Fibroblast of skin of scalp (primary cell): ENCODE data around the gene TTC23. TPM values are rescaled to one million over a fixed set of nuclear protein-coding genes. Genes with fewer than 3 reads are reported as not detected.

Source experiments
- DNase-seq: peaks from one replicate; pipeline ENCODE4 v3.0.0-alpha.2; 2013
- polyA plus RNA-seq, 2 experiments: library from polyadenylated mRNA; unstranded; fragments of 120-200 nt; gene quantifications; one replicate each; pipeline ENCODE4 v1.2.1, GENCODE V29; 2013; ENCODE audit not compliant: insufficient read length in 2 of 2

The TTC23 gene, protein sequence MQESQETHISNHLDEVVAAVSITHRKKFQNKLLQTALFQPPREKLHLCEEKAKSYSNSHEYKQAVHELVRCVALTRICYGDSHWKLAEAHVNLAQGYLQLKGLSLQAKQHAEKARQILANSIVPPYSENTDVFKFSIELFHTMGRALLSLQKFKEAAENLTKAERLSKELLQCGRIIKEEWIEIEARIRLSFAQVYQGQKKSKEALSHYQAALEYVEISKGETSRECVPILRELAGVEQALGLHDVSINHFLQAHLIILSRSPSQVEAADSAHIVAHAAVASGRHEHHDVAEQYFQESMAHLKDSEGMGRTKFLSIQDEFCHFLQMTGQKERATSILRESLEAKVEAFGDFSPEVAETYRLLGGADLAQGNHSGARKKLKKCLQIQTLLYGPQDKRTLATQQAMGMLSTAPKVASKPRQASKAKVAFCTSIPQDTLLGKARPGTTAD
- 18.4 TPM for polyA plus RNA-seq (2013, experiment 1 of 2; ENCODE audit: insufficient read length)
- polyA plus RNA-seq (2013, experiment 2 of 2; ENCODE audit: insufficient read length): 17.2 TPM

GRCh38 chr15:99249270-99249841, at the start of gene TTC23:
Gene TTC23, minus strand, starts transcription at chr15:99249581. Its CDS starts 20,869 bp downstream, at chr15:99228712.
- peak; percentile 90 for DNase-seq

- DNase-seq: peak; percentile 17
Observed at GRCh38 chr15:99296386-99296785, 47.0 kb upstream of the TTC23 start.

GRCh38 chr15:99295840-99296239, 46.5 kb upstream of the TTC23 start:
- DNase-seq: no peak

DNA sequence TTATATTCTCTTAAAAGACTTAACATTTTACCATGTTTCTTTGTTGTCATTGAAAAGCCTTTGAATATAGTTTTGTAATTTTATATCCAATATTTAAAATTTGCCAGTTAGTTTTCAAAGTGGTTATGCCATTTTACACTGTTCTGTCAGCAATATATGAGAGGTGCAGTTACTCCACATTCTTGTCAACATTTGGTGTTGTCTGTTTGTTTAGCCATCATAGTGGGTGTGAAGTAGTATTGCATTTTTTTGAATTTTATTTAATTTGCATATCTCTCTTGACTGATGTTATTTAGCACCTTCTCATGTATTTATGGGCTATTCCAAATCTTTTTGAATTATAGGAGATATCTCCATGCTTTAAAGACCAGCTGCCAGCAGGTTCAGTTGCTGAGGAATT, 42.3 kb upstream of the TTC23 start:
- no peak for DNase-seq

GRCh38 chr15:99283717-99284116, 34.3 kb upstream of the TTC23 start:
- DNase-seq: no peak

DNA sequence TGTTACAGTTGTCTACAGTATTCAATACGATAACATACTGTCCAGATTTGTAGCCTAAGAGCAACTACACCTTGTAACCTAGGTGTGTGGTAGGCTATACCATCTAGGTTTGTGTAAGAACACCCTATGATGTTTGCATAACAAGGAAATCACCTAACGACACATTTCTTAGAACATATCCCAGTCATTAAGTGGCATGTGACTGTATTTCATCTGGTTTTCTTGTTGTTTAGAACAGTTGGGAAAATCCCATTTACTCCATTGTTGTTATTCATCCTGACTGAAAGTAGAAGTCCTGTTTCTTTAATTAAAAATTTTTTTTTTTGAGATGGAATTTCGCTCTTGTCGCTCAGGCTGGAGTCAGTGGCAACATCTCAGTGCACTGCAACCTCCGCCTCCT, 33.2 kb upstream of the TTC23 start:
- no peak for DNase-seq

GRCh38 chr15:99282121-99282520, 32.7 kb upstream of the TTC23 start:
- DNase-seq: no peak

DNA sequence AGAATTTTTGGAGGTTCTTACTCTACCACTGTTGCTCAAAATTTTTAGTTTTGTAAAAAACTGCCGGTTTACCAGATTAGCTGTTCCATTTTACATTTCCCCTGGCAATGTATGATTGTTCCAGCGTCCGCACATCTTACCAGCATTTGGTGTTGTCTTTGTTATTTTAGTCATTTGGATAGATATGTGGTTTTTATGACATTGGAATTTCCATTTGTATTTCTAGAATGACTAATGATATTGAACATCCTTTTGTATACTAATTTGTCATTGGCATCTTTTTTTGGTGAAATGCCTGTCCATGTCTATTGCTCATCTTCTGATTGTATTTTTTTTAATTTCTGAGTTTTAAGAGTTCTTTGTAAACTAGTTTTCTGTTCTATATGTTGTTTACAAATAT, 30.4 kb upstream of the TTC23 start:
- no peak for DNase-seq

DNA sequence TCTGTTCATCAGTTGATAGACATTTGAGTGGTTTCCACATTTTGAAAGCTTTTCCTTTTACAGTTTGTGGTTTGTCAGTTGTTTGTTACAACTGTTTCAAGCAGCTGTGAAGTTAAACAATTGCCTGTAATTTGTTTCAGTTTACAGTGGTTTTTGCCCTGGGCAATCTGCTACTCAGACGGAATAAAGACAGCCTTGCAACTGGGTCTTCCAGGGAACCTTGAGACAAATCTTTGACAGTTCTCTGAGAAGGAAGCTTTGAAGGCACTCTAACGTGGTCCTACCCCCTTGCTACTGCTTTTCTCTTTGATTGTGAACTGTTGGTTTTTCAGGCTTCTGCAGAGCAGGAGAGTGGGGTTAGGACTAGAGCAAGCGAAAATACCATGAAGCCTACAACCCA, 29.9 kb upstream of the TTC23 start:
- DNase-seq: no peak

DNA sequence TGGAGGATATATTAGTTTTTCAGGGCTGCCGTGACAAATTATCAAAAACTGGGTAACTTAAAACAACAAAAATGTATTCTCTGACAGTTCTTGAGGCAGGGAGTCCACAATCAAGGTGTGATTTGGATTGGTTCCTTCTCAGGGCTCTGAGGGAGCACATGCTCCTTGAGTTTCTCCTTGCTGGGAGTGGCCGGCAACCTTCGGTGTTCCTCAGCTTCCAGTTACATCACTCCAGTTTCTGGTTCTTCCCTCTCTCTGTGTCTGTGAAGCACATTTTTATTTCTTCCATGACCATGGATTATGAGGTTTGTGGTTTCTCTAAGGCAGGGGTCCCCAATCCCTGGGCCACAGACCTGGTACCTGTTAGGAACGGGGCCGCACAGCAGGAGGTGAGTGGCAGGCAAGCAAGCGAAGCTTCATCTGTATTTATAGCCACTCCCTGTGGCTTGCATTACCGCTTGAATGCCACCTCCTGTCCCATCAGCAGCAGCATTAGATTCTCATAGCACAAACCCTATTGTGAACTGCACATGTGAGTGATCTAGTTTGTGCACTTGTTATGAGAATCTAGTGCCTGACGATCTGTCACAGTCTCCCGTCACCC, 26.2 kb upstream of the TTC23 start:
- DNase-seq: no peak

- DNase-seq: no peak
Observed at GRCh38 chr15:99275061-99275460, 25.7 kb upstream of the TTC23 start.

GRCh38 chr15:99273801-99274200, 24.4 kb upstream of the TTC23 start:
- peak; percentile 73 for DNase-seq

- DNase-seq: no peak
Observed at GRCh38 chr15:99268431-99268830, 19.1 kb upstream of the TTC23 start.

DNA sequence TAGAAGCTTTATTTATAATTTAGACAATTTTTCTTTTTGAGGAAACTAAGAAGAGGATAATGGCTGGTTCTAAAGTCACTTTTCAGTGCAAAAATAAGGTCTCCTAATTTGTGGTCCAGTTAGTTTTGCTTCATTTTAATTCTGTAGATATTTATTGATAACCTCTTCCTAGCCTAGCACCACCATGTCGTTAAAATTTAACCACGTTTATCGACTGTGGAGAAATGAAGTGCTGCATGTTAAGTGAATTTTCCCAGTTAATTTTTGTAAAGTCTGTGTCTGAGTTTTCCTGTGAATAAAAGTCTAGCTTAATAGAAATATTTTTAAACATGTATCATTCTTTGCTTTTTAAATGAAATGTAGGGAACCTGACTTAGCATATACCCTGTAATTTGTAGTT, 18.6 kb upstream of the TTC23 start:
- DNase-seq: no peak

DNA sequence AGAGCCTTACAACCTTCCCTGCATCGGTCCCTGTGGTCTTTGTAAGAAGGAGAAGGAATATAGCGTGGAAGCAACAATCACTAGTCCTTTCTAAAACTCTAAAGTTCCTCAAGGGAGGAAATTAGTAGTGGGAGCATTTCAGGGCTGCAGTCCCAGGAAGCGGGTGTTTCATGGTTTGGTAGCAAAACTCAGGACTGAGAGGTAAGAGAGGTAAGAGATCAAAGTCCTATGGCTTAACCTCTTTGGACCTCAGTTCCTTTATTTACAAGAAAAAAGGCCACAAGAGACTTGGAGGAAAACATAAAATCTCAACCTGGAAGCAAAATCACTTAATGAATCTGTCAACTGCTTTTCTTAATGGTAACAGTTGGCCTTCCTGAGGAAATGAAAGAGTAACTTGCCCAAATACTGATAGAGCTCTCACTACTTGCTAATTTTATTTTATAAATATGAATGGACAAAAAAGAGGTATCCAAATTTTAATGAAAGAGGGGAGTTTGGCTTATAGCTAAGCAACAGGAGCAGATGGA, 16.2 kb upstream of the TTC23 start:
- DNase-seq: no peak

GRCh38 chr15:99264125-99264524, 14.7 kb upstream of the TTC23 start:
- DNase-seq: no peak

- no peak for DNase-seq
Observed at GRCh38 chr15:99257107-99257750, 7.8 kb upstream of the TTC23 start.

GRCh38 chr15:99253381-99254090, 4.2 kb upstream of the TTC23 start:
- peak; percentile 57 for DNase-seq

- no peak for DNase-seq
Observed at GRCh38 chr15:99252326-99252725, 2.9 kb upstream of the TTC23 start.

GRCh38 chr15:99250857-99251841, 1.8 kb upstream of the TTC23 start, which contains the start of gene LRRC28:
Gene LRRC28, plus strand, starts transcription at chr15:99251481. Its CDS starts 4,477 bp downstream, at chr15:99255958.
- peak; percentile 99 for DNase-seq

GRCh38 chr15:99250494-99250856, 1.1 kb upstream of the TTC23 start:
- DNase-seq: no peak
